ENCODE results near the gene RAB11FIP5. TPM values are rescaled to one million over a fixed set of nuclear protein-coding genes. Genes with fewer than 3 reads are reported as not detected.

Gene RAB11FIP5
- total and polyA plus RNA-seq, 2 experiments from 2014 or later = 4.4 to 16.6 TPM

DNA sequence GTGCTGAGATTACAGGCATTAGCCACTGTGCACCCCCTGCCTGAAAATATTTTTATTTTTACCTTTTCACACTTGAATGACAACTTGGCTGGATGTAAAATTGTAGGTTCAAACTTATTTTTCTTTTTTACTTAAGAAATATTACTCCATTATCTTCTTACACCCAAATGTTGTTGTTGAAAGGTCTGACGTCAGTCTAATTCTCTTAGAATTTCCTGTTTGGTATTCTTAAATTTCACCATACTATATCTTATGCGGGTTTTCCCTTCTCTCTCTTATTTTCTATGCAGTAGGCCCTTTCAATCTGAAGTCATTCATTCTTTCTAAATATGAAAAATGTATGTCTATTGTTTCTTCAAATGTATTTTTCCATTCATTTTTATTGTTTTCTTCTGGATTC lies 29.1 kb upstream of the RAB11FIP5 start:
- no peak overlapping the region for H3K4me3 Mint-ChIP-seq
- no peaks in the 10 kb centered on the region for H3K36me3 Mint-ChIP-seq (ENCODE audit: low read depth)
- no peaks in the 10 kb centered on the region for H3F3A ChIP-seq (replicated peaks; ENCODE audit: low read depth)
- H3K4me2 ChIP-seq = no peak overlapping the region
- H3K36me3 ChIP-seq (ENCODE audit: insufficient read depth) = no peaks in the 10 kb centered on the region
- H3K27me3 ChIP-seq (ENCODE audit: insufficient read depth) = no peaks in the 10 kb centered on the region
- no peak overlapping the region for H3K4me3 ChIP-seq
- no peak overlapping the region for H2AFZ ChIP-seq
- H3K27me3 Mint-ChIP-seq (ENCODE audit: insufficient read depth, low read depth, poor library complexity) = no peaks in the 10 kb centered on the region
- peaks cover 2% of the 10 kb centered on the region; the same call in 1 of the 3 replicates for H3K9me3 Mint-ChIP-seq
- H3K79me2 ChIP-seq (replicated peaks; ENCODE audit: insufficient read depth) = no peaks in the 10 kb centered on the region
- DNase-seq (ENCODE audit: low spot score) (no peak), ATAC-seq (no peak)
- H4K20me1 ChIP-seq (replicated peaks; ENCODE audit: insufficient read depth) = no peaks in the 10 kb centered on the region
- no peak overlapping the region for H3K27ac Mint-ChIP-seq
- TF ChIP-seq, protein P1, sequence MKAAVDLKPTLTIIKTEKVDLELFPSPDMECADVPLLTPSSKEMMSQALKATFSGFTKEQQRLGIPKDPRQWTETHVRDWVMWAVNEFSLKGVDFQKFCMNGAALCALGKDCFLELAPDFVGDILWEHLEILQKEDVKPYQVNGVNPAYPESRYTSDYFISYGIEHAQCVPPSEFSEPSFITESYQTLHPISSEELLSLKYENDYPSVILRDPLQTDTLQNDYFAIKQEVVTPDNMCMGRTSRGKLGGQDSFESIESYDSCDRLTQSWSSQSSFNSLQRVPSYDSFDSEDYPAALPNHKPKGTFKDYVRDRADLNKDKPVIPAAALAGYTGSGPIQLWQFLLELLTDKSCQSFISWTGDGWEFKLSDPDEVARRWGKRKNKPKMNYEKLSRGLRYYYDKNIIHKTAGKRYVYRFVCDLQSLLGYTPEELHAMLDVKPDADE (IDR thresholded peaks at IDR 0.05) = no peak
- TF ChIP-seq POLR2AphosphoS5 (IDR thresholded peaks at IDR 0.05; ENCODE audit: low read depth) (no peak), ZNF331 (CRISPR knock-in tag; IDR thresholded peaks at IDR 0.05; ENCODE audit: low read depth) (no peak), EZH2phosphoT487 (IDR thresholded peaks at IDR 0.05; ENCODE audit: unreplicated experiment) (no peak), CREB1 (CRISPR knock-in tag; IDR thresholded peaks at IDR 0.05; ENCODE audit: low read depth) (no peak), NANOG (IDR thresholded peaks at IDR 0.05; ENCODE audit: borderline replicate concordance) (no peak), JUNB (IDR thresholded peaks at IDR 0.05; ENCODE audit: unreplicated experiment) (no peak)
- TF ChIP-seq, protein P2, sequence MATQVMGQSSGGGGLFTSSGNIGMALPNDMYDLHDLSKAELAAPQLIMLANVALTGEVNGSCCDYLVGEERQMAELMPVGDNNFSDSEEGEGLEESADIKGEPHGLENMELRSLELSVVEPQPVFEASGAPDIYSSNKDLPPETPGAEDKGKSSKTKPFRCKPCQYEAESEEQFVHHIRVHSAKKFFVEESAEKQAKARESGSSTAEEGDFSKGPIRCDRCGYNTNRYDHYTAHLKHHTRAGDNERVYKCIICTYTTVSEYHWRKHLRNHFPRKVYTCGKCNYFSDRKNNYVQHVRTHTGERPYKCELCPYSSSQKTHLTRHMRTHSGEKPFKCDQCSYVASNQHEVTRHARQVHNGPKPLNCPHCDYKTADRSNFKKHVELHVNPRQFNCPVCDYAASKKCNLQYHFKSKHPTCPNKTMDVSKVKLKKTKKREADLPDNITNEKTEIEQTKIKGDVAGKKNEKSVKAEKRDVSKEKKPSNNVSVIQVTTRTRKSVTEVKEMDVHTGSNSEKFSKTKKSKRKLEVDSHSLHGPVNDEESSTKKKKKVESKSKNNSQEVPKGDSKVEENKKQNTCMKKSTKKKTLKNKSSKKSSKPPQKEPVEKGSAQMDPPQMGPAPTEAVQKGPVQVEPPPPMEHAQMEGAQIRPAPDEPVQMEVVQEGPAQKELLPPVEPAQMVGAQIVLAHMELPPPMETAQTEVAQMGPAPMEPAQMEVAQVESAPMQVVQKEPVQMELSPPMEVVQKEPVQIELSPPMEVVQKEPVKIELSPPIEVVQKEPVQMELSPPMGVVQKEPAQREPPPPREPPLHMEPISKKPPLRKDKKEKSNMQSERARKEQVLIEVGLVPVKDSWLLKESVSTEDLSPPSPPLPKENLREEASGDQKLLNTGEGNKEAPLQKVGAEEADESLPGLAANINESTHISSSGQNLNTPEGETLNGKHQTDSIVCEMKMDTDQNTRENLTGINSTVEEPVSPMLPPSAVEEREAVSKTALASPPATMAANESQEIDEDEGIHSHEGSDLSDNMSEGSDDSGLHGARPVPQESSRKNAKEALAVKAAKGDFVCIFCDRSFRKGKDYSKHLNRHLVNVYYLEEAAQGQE (IDR thresholded peaks at IDR 0.05; ENCODE audit: unreplicated experiment) = no peak
- peaks cover 5% of the 10 kb centered on the region for H3K4me1 Mint-ChIP-seq
- no peak overlapping the region for H3K27ac ChIP-seq (ENCODE audit: low read depth)
- no peaks in the 10 kb centered on the region for H3K9me2 ChIP-seq (ENCODE audit: insufficient read depth)
- 0 out of 2 replicates have a peak, but pooled peaks cover 4% of the 10 kb centered on the region for H3K4me1 ChIP-seq (ENCODE audit: insufficient read depth)

DNA sequence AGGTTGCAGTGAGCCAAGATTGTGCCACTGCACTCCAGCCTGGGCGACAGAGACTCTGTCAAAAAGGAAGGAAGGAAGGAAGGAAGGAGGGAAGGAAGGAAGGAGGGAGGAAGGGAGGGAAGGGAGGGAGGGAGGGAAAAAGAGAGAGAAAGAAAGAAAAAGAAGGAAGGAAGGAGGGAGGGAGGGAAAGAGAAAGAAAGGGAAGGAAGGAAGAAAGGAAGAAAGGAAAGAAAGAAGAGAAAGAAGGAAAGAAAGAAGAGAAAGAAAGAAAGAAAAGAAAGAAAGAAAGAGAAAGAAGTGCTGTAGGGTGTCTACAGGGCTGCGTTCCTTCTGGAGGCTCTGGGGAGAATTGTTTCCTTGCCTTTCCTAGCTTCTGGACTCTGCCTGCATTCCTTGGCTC lies 22.5 kb upstream of the RAB11FIP5 start:
- Histone ChIP-seq H3K9me2 (ENCODE audit: insufficient read depth) (no peaks in the 10 kb centered on the region), H3K4me1 (ENCODE audit: insufficient read depth) (0 out of 2 replicates have a peak, but pooled peaks cover 4% of the 10 kb centered on the region), H2AFZ (no peak overlapping the region), H4K20me1 (replicated peaks; ENCODE audit: insufficient read depth) (no peaks in the 10 kb centered on the region), H3F3A (replicated peaks; ENCODE audit: low read depth) (no peaks in the 10 kb centered on the region), H3K4me2 (no peak overlapping the region), H3K4me3 (no peak overlapping the region), H3K27ac (ENCODE audit: low read depth) (no peak overlapping the region), H3K36me3 (ENCODE audit: insufficient read depth) (no peaks in the 10 kb centered on the region), H3K79me2 (replicated peaks; ENCODE audit: insufficient read depth) (no peaks in the 10 kb centered on the region), H3K27me3 (ENCODE audit: insufficient read depth) (no peaks in the 10 kb centered on the region)
- H3K9me3 Mint-ChIP-seq = peaks cover 2% of the 10 kb centered on the region; the same call in 1 of the 3 replicates
- no peak for DNase-seq (ENCODE audit: low spot score)
- peaks cover 15% of the 10 kb centered on the region; the same call in 2 of the 3 replicates for H3K4me1 Mint-ChIP-seq
- no peak for ATAC-seq
- H3K36me3 Mint-ChIP-seq (ENCODE audit: low read depth) = no peaks in the 10 kb centered on the region
- no peak overlapping the region for H3K4me3 Mint-ChIP-seq
- peaks cover 9% of the 10 kb centered on the region for H3K27me3 Mint-ChIP-seq (ENCODE audit: insufficient read depth, low read depth, poor library complexity)
- H3K27ac Mint-ChIP-seq = no peak overlapping the region
- no peak for TF ChIP-seq NANOG (IDR thresholded peaks at IDR 0.05; ENCODE audit: borderline replicate concordance)
- TF ChIP-seq, protein P2 (IDR thresholded peaks at IDR 0.05; ENCODE audit: unreplicated experiment) = no peak
- TF ChIP-seq EZH2phosphoT487 (IDR thresholded peaks at IDR 0.05; ENCODE audit: unreplicated experiment) = no peak
- TF ChIP-seq CREB1 (CRISPR knock-in tag; IDR thresholded peaks at IDR 0.05; ENCODE audit: low read depth) = no peak
